Colonic mucosa (tissue), 4 donors: ENCODE results near the gene CPHXL. TPM values are rescaled to one million over a fixed set of nuclear protein-coding genes. Genes with fewer than 3 reads are reported as not detected.

Experiments used
- DNase-seq: peaks from one replicate; pipeline ENCODE4 v3.0.0-alpha.2; 2020
- H3K27ac ChIP-seq: fragments of 200-600 bp; one replicate; pipeline ENCODE4 v1.8.0; 2021
- H3K27me3 ChIP-seq: fragments of 200-600 bp; one replicate; pipeline ENCODE4 v1.8.0; 2021
- H3K36me3 ChIP-seq: fragments of 200-600 bp; one replicate; pipeline ENCODE4 v1.8.0; 2021
- H3K4me1 ChIP-seq: fragments of 200-600 bp; one replicate; pipeline ENCODE4 v1.8.0; 2021; ENCODE audit warnings: mild to moderate bottlenecking
- H3K4me3 ChIP-seq: fragments of 200-600 bp; one replicate; pipeline ENCODE4 v1.8.0; 2021
- H3K9ac ChIP-seq, 2 donors: one replicate each; pipeline ENCODE4 v1.7.0; 2013; ENCODE audit warnings: control low read depth in 2 of 2, low read depth in 2 of 2, low read length in 2 of 2
- H3K9me3 ChIP-seq: fragments of 200-600 bp; one replicate; pipeline ENCODE4 v1.8.0; 2021
- CTCF ChIP-seq: fragments of 200-600 bp; IDR thresholded peaks from one replicate; pipeline ENCODE4 v1.8.0; 2022; ENCODE audit warnings: antibody characterized with exemption, mild to moderate bottlenecking
- intact Hi-C: fragments of 100-400 bp; cut with DNase I; formaldehyde crosslinking; loops from one replicate; pipeline ENCODE4 v1.14.1; 2022
- total RNA-seq, 2 donors: library from RNA; stranded (reverse); fragmentation: NEBNext Ultra II Directional in 1 of 2; extraction: Animal tissue kit (Norgen Biotek cat#: 25700) in 1 of 2; gene quantifications; one replicate each; pipeline ENCODE4 v1.2.1, GENCODE V29; 2021
- donor health status: healthy.
- donor health status: DM: no; HTN: no; CAD: no.
- donor health status: DM: no; HTN: no; CAD: no.

CPHXL gene
- total RNA-seq, 2 donors from 2014 or later: not detected

GRCh38 chr16:75710344-75710743 is 15.9 kb downstream of the CPHXL start:
- no peaks in the 10 kb centered on the region for H3K9me3 ChIP-seq
- intact Hi-C loops: no loop called here
- H3K4me1 ChIP-seq: no peaks in the 10 kb centered on the region
- H3K36me3 ChIP-seq: no peaks in the 10 kb centered on the region
- H3K9ac ChIP-seq: no peak overlapping the region
- no peaks in the 10 kb centered on the region for H3K27me3 ChIP-seq
- H3K4me3 ChIP-seq: no peak overlapping the region
- H3K27ac ChIP-seq: no peak overlapping the region
- TF ChIP-seq CTCF: no peak
- no peak for DNase-seq

- H3K9me3 ChIP-seq: no peaks in the 10 kb centered on the region
- no peak overlapping the region for H3K9ac ChIP-seq
- no peak overlapping the region for H3K4me3 ChIP-seq
- no peaks in the 10 kb centered on the region for H3K27me3 ChIP-seq
- no peak overlapping the region for H3K27ac ChIP-seq
- no peak for TF ChIP-seq CTCF
- intact Hi-C loops: no loop called here
- no peaks in the 10 kb centered on the region for H3K36me3 ChIP-seq
- H3K4me1 ChIP-seq: no peaks in the 10 kb centered on the region
- no peak for DNase-seq
These were observed 23.0 kb downstream of the CPHXL start for GRCh38 chr16:75703306-75703705.

GRCh38 chr16:75702242-75702641 is 24.0 kb downstream of the CPHXL start:
- TF ChIP-seq CTCF: no peak
- Histone ChIP-seq H3K4me3 (no peak overlapping the region), H3K27ac (no peak overlapping the region), H3K36me3 (no peaks in the 10 kb centered on the region), H3K27me3 (no peaks in the 10 kb centered on the region), H3K9ac (no peak overlapping the region), H3K4me1 (no peaks in the 10 kb centered on the region), H3K9me3 (no peaks in the 10 kb centered on the region)
- no peak for DNase-seq
- intact Hi-C loops: no loop called here

GRCh38 chr16:75701361-75701760 is 24.9 kb downstream of the CPHXL start, which contains the start of gene DUXB:
DUXB (minus strand) TSS chr16:75701461; CDS start chr16:75701418, 43 bp downstream.
- Histone ChIP-seq H3K4me3 (no peak within 1 kb of the TSS), H3K27me3 (no peaks in the 10 kb centered on the region), H3K4me1 (no peaks in the 10 kb centered on the region), H3K27ac (no peak within 1 kb of the TSS), H3K9ac (no peak within 1 kb of the TSS), H3K9me3 (no peaks in the 10 kb centered on the region), H3K36me3 (no peaks in the 10 kb centered on the region)
- TF ChIP-seq CTCF: no peak
- intact Hi-C loops: no loop called here
- no peak for DNase-seq

- no peak for DNase-seq
- Histone ChIP-seq H3K4me1 (no peaks in the 10 kb centered on the region), H3K27me3 (no peaks in the 10 kb centered on the region), H3K27ac (no peak overlapping the region), H3K36me3 (no peaks in the 10 kb centered on the region), H3K4me3 (no peak overlapping the region), H3K9ac (no peak overlapping the region), H3K9me3 (no peaks in the 10 kb centered on the region)
- TF ChIP-seq CTCF: no peak
- intact Hi-C loops: no loop called here
These were observed 28.7 kb downstream of the CPHXL start for GRCh38 chr16:75697571-75697970.

- DNase-seq: no peak
- no peaks in the 10 kb centered on the region for H3K36me3 ChIP-seq
- intact Hi-C loops: no loop called here
- no peak overlapping the region for H3K9ac ChIP-seq
- H3K27me3 ChIP-seq: no peaks in the 10 kb centered on the region
- H3K9me3 ChIP-seq: no peaks in the 10 kb centered on the region
- no peak for TF ChIP-seq CTCF
- H3K27ac ChIP-seq: no peak overlapping the region
- no peaks in the 10 kb centered on the region for H3K4me1 ChIP-seq
- no peak overlapping the region for H3K4me3 ChIP-seq
These were observed 30.6 kb downstream of the CPHXL start for GRCh38 chr16:75695708-75696107.
